DND-41 (cell line): ENCODE results near the gene CERS5.

Experiments used
- EZH2 ChIP-seq: IDR thresholded peaks from 3 replicates; pipeline ENCODE4 v1.6.1; 2012; ENCODE audit warnings: borderline replicate concordance, low read depth, mild to moderate bottlenecking, moderate library complexity, low read length, inconsistent platforms; ENCODE audit not compliant: severe bottlenecking
- TF ChIP-seq, protein P1 (sequence below): IDR thresholded peaks from 2 replicates; pipeline ENCODE4 v1.5.1; 2012; ENCODE audit warnings: borderline replicate concordance, low read length, moderate library complexity, mild to moderate bottlenecking; ENCODE audit not compliant: poor library complexity, severe bottlenecking; ENCODE audit errors: extremely low read depth

DNA sequence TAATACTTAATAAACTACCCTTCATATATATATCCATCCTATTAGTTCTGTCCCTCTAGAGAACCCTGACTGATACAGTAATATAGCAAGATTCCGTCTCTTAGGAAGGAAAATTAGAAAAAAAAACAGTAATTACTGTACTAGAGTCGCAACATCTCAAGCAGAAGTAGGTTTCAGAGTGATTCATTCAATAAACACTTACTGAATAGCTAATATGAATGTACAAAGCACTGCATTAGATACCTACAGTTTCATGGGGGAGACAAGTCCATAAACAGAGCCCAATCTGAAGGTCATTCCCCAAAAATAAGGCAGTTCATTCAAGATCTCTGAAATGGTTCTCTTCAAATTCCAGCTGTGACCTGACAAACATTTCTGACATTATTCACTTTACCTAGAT is 9.9 kb downstream of the CERS5 start:
- TF ChIP-seq, protein P1, sequence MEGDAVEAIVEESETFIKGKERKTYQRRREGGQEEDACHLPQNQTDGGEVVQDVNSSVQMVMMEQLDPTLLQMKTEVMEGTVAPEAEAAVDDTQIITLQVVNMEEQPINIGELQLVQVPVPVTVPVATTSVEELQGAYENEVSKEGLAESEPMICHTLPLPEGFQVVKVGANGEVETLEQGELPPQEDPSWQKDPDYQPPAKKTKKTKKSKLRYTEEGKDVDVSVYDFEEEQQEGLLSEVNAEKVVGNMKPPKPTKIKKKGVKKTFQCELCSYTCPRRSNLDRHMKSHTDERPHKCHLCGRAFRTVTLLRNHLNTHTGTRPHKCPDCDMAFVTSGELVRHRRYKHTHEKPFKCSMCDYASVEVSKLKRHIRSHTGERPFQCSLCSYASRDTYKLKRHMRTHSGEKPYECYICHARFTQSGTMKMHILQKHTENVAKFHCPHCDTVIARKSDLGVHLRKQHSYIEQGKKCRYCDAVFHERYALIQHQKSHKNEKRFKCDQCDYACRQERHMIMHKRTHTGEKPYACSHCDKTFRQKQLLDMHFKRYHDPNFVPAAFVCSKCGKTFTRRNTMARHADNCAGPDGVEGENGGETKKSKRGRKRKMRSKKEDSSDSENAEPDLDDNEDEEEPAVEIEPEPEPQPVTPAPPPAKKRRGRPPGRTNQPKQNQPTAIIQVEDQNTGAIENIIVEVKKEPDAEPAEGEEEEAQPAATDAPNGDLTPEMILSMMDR: no peak
- TF ChIP-seq EZH2: no peak
